Endothelial cell of umbilical vein (primary cell): ENCODE results near the gene ATG5. TPM values are rescaled to one million over a fixed set of nuclear protein-coding genes. Genes with fewer than 3 reads are reported as not detected.
A peak's percentile ranks its signal among the peaks of the same experiment; 100 is the strongest.

ENCODE experiments used
- BruUV-seq: library from RNA; stranded (reverse); fragments of 400-500 nt; replicated peaks from 2 replicates; lab custom pipeline; 2021; lab: Mats Ljungman, UMichigan
- CTCF ChIA-PET: fragments of 300-600, 350-600 bp; sonication (Branson Sonifier 250); formaldehyde crosslinking; loops from one replicate; lab custom pipeline; 2021; ENCODE audit warnings: antibody characterized with exemption, inconsistent platforms; lab: Charles Lee
- POLR2A ChIA-PET: fragments of 300-600, 350-600 bp; sonication (Branson Sonifier 250); formaldehyde crosslinking; loops from one replicate; lab custom pipeline; 2021; ENCODE audit warnings: antibody characterized with exemption, inconsistent platforms; lab: Charles Lee
- DNase-seq: peaks from one replicate; pipeline ENCODE4 v3.0.0-alpha.2; 2011; ENCODE audit warnings: low read depth, low spot score
- FAIRE-seq: peaks from 2 replicates; lab custom pipeline; 2011; peaks lifted over from hg19 to GRCh38; lab: Jason Lieb, UNC
- H2AFZ ChIP-seq: 2 replicates; pipeline ENCODE4 v1.6.0; 2012; ENCODE audit warnings: low read depth, low read length, control low read depth, inconsistent platforms
- H3K27ac ChIP-seq: 2 replicates; pipeline ENCODE4 v1.5.1; 2011; ENCODE audit warnings: low read depth, mild to moderate bottlenecking, control low read depth, low read length, moderate library complexity; ENCODE audit not compliant: insufficient read depth
- H3K27me3 ChIP-seq, 2 experiments: 2 replicates each; pipeline versions ENCODE4 v1.6.0 to v1.6.1; 2011; ENCODE audit warnings: low read length in 2 of 2, mixed read lengths in 1 of 2; ENCODE audit not compliant: control insufficient read depth in 2 of 2, insufficient read depth in 2 of 2
- H3K36me3 ChIP-seq, 2 experiments: 2 replicates in 1 of 2; 3 replicates in 1 of 2; pipeline ENCODE4 v1.5.1; 2011; ENCODE audit warnings: low read length in 2 of 2, mild to moderate bottlenecking in 1 of 2, moderate library complexity in 1 of 2; ENCODE audit not compliant: control insufficient read depth in 2 of 2, insufficient read depth in 2 of 2; ENCODE audit errors: extremely low read depth in 1 of 2
- H3K4me1 ChIP-seq: 3 replicates; pipeline ENCODE4 v1.5.1; 2011; ENCODE audit warnings: mild to moderate bottlenecking, low read length; ENCODE audit not compliant: control insufficient read depth, insufficient read depth; ENCODE audit errors: extremely low read depth
- H3K4me2 ChIP-seq: 2 replicates; pipeline ENCODE4 v1.6.1; 2011; ENCODE audit warnings: low read length, control low read depth, mixed read lengths; ENCODE audit not compliant: insufficient read depth
- H3K4me3 ChIP-seq, 3 experiments: fragments of 200-600 bp in 1 of 3; sonication (generic), shearing (Covaris generic) in 1 of 3; replicated peaks in 1 of 3; 2 replicates each; pipeline ENCODE4 v1.5.1; 2011 to 2016; ENCODE audit warnings: control low read depth in 3 of 3, low read length in 3 of 3, mild to moderate bottlenecking in 2 of 3, inconsistent platforms in 1 of 3, low read depth in 1 of 3, moderate library complexity in 1 of 3; ENCODE audit not compliant: insufficient read depth in 1 of 3
- H3K79me2 ChIP-seq: 2 replicates; pipeline ENCODE4 v1.6.0; 2012; ENCODE audit warnings: low read length, inconsistent platforms; ENCODE audit not compliant: control insufficient read depth, insufficient read depth
- H3K9ac ChIP-seq: replicated peaks from 2 replicates; pipeline ENCODE3; 2011; ENCODE audit warnings: low read length, control low read depth; ENCODE audit not compliant: insufficient read depth; ENCODE audit errors: extremely low read depth
- H3K9me1 ChIP-seq: replicated peaks from 3 replicates; pipeline ENCODE4 v1.6.0; 2011; ENCODE audit warnings: mild to moderate bottlenecking, low read length; ENCODE audit not compliant: control insufficient read depth, insufficient read depth; ENCODE audit errors: extremely low read depth
- H3K9me3 ChIP-seq: replicated peaks from 2 replicates; pipeline ENCODE4 v1.5.1; 2012; ENCODE audit warnings: low read length, inconsistent platforms; ENCODE audit not compliant: control insufficient read depth, insufficient read depth
- H4K20me1 ChIP-seq: replicated peaks from 2 replicates; pipeline ENCODE3; 2011; ENCODE audit warnings: mild to moderate bottlenecking, low read length; ENCODE audit not compliant: control insufficient read depth, insufficient read depth; ENCODE audit errors: extremely low read depth
- EZH2 ChIP-seq: IDR thresholded peaks from 2 replicates; pipeline ENCODE4 v1.6.1; 2012; ENCODE audit warnings: borderline replicate concordance, low read depth, mild to moderate bottlenecking, moderate library complexity, low read length, inconsistent platforms; ENCODE audit not compliant: severe bottlenecking
- FOS ChIP-seq: IDR thresholded peaks from 2 replicates; pipeline ENCODE4 v1.6.1; 2011; ENCODE audit warnings: mild to moderate bottlenecking, low read length, moderate library complexity, borderline replicate concordance; ENCODE audit not compliant: insufficient read depth
- GATA2 ChIP-seq: IDR thresholded peaks from 2 replicates; pipeline ENCODE4 v1.7.0; 2011; ENCODE audit warnings: low read depth, mild to moderate bottlenecking, moderate library complexity, mixed read lengths, low read length; ENCODE audit not compliant: insufficient read length, insufficient read depth
- MAX ChIP-seq: IDR thresholded peaks from 2 replicates; pipeline ENCODE4 v1.6.1; 2011; ENCODE audit not compliant: insufficient read depth, insufficient read length
- MYC ChIP-seq: IDR thresholded peaks from one replicate; pipeline ENCODE4 v1.6.1; 2011; ENCODE audit warnings: mild to moderate bottlenecking, low read depth, low read length
- POLR2A ChIP-seq: IDR thresholded peaks from 2 replicates; pipeline ENCODE4 v1.6.1; 2012; ENCODE audit warnings: low read depth, mild to moderate bottlenecking, control low read depth, low read length
- POLR2AphosphoS5 ChIP-seq: IDR thresholded peaks from 2 replicates; pipeline ENCODE4 v1.6.1; 2012; ENCODE audit warnings: low read depth, mild to moderate bottlenecking, control low read depth, low read length, moderate library complexity; ENCODE audit not compliant: insufficient read depth
- dilution Hi-C: fragments of 300-500 bp; cut with MboI; formaldehyde crosslinking; loops from one replicate; pipeline ENCODE4 v1.15.0; 2019; ENCODE audit warnings: low sequenced_read_pairs; ENCODE audit not compliant: extremely low pct_ligation_motif_present
- intact Hi-C: fragments of 100-400 bp; cut with micrococcal nuclease; formaldehyde crosslinking; loops from one replicate; pipeline ENCODE4 v1.10.0; 2022
- polyA plus RNA-seq, 4 experiments: library from polyadenylated mRNA; depleted of rRNA in 3 of 4; stranded (reverse) in 3 of 4; unstranded in 1 of 4; fragments of >200 nt; gene quantifications; 2 replicates each; pipeline versions ENCODE4 v1.2.1 to v1.2.3, GENCODE V29; 2011 to 2012; ENCODE audit warnings: missing spikeins in 1 of 4
- total RNA-seq: library from RNA; stranded (reverse); gene quantifications from 2 replicates; pipeline ENCODE4 v1.2.3, GENCODE V29; 2021

Gene ATG5
- total and polyA plus RNA-seq, 2 donors (not counting 3 experiments of a cell fraction or from before 2014, with no cell fraction given) = 14.1 to 32.8 TPM

- Histone ChIP-seq H3K4me3 (no peak overlapping the region), H3K4me2 (peak overlapping the region; percentile 17), H3K27ac (no peak overlapping the region), H3K4me1 (peaks cover 26% of the 10 kb centered on the region), H3K9me1 (no peaks in the 10 kb centered on the region), H3K36me3 (no peaks in the 10 kb centered on the region), H3K9ac (no peak overlapping the region), H3K9me3 (no peaks in the 10 kb centered on the region), H2AFZ (no peak overlapping the region), H3K27me3 (no peaks in the 10 kb centered on the region), H4K20me1 (peaks cover 2% of the 10 kb centered on the region), H3K79me2 (peaks cover 51% of the 10 kb centered on the region)
- BruUV-seq = no TSS peak
- TF ChIP-seq MYC (no peak), FOS (no peak), GATA2 (no peak), POLR2AphosphoS5 (no peak)
- intact Hi-C loops = loop anchor here (10.0 kb wide), 2 partner anchors 314 to 404 kb away; no protein-coding TSS in a partner anchor
- FAIRE-seq = no peak
- dilution Hi-C loops = no loop called here
- no peak for DNase-seq
- ChIA-PET CTCF (interaction anchor here (0.8 to 2.4 kb wide), 3 partner anchors 8 to 57 kb away, joined by 3 to 6 read pairs (median 6); no protein-coding TSS in a partner anchor), POLR2A (no interaction called here)
These were observed 16.6 kb downstream of the ATG5 start for GRCh38 chr6:106308985-106309384.

GRCh38 chr6:106305740-106306139 lies 19.8 kb downstream of the ATG5 start:
- peaks cover 21% of the 10 kb centered on the region for H3K4me1 ChIP-seq
- ChIA-PET CTCF (interaction anchor here (1.3 to 1.9 kb wide), 3 partner anchors 14 to 874 kb away, joined by 4 to 6 read pairs (median 5); no protein-coding TSS in a partner anchor), POLR2A (no interaction called here)
- H4K20me1 ChIP-seq = peaks cover 7% of the 10 kb centered on the region
- no peaks in the 10 kb centered on the region for H3K27me3 ChIP-seq
- FAIRE-seq (no peak), DNase-seq (no peak)
- dilution Hi-C loops = no loop called here
- no peaks in the 10 kb centered on the region for H3K9me3 ChIP-seq
- no peak overlapping the region for H3K4me2 ChIP-seq
- no peak overlapping the region for H3K4me3 ChIP-seq
- intact Hi-C loops = loop anchor here (10.0 kb wide), 2 partner anchors 311 to 401 kb away; no protein-coding TSS in a partner anchor
- BruUV-seq = no TSS peak
- no peak for TF ChIP-seq EZH2
- TF ChIP-seq FOS = no peak
- no peak for TF ChIP-seq POLR2A
- TF ChIP-seq MAX = no peak
- no peak for TF ChIP-seq MYC
- TF ChIP-seq POLR2AphosphoS5 = no peak
- no peak for TF ChIP-seq GATA2
- H3K79me2 ChIP-seq = peaks cover 52% of the 10 kb centered on the region
- no peak overlapping the region for H3K9ac ChIP-seq
- H3K27ac ChIP-seq = no peak overlapping the region
- H2AFZ ChIP-seq = no peak overlapping the region
- no peaks in the 10 kb centered on the region for H3K9me1 ChIP-seq
- no peaks in the 10 kb centered on the region for H3K36me3 ChIP-seq
